ENCODE measurements around the gene KXD1.
"Not testable (repeated sequence)": the region's sequence is repeated elsewhere in the genome, so short reads cannot be mapped to it uniquely, and the experiment has no call there.

The KXD1 gene

GRCh38 chr19:18589380-18590272, 32.0 kb downstream of the KXD1 start:
- peak; percentile 87 for DNase-seq (ENCODE audit: low read depth)
- TF ChIP-seq CTCF (IDR thresholded peaks at IDR 0.05; ENCODE audit: insufficient read depth, low read depth, low read length, missing control alignments), result peak; percentile 14

GRCh38 chr19:18590273-18591272, 32.9 kb downstream of the KXD1 start:
- H3K4me3 ChIP-seq (ENCODE audit: low read depth, low read length), result peak overlapping the region; percentile 75
- peak; percentile 16 for TF ChIP-seq CTCF (IDR thresholded peaks at IDR 0.05; ENCODE audit: insufficient read depth, low read depth, low read length, missing control alignments)
- peak; percentile 41 for DNase-seq (ENCODE audit: low read depth)

More at GRCh38 chr19:18589380-18590272, 32.0 kb downstream of the KXD1 start:
- H3K4me3 ChIP-seq (ENCODE audit: low read depth, low read length), result peak overlapping the region; percentile 75

GRCh38 chr19:18591735-18592385, 34.2 kb downstream of the KXD1 start:
- no peak overlapping the region for H3K4me3 ChIP-seq (ENCODE audit: low read depth, low read length)
- no peak for TF ChIP-seq CTCF (IDR thresholded peaks at IDR 0.05; ENCODE audit: insufficient read depth, low read depth, low read length, missing control alignments)
- no peak for DNase-seq (ENCODE audit: low read depth)

GRCh38 chr19:18592732-18593131, 35.1 kb downstream of the KXD1 start:
- H3K4me3 ChIP-seq (ENCODE audit: low read depth, low read length); DNase-seq (ENCODE audit: low read depth): not testable (repeated sequence)

GRCh38 chr19:18593367-18594095, 35.9 kb downstream of the KXD1 start:
- DNase-seq (ENCODE audit: low read depth), result no peak
- TF ChIP-seq CTCF (IDR thresholded peaks at IDR 0.05; ENCODE audit: insufficient read depth, low read depth, low read length, missing control alignments), result no peak
- peak overlapping the region; percentile 35; the same call in 1 of the 2 replicates for H3K4me3 ChIP-seq (ENCODE audit: low read depth, low read length)

GRCh38 chr19:18594096-18594823, 36.6 kb downstream of the KXD1 start:
- peak overlapping the region; percentile 35 for H3K4me3 ChIP-seq (ENCODE audit: low read depth, low read length)
- peak; percentile 80 for TF ChIP-seq CTCF (IDR thresholded peaks at IDR 0.05; ENCODE audit: insufficient read depth, low read depth, low read length, missing control alignments)
- peak; percentile 76 for DNase-seq (ENCODE audit: low read depth)

Measured in GM12865 (cell line).